ENCODE results near the gene SART3.
"Not testable (repeated sequence)": the region's sequence is repeated elsewhere in the genome, so short reads cannot be mapped to it uniquely, and the experiment has no call there.

SART3 gene

DNA sequence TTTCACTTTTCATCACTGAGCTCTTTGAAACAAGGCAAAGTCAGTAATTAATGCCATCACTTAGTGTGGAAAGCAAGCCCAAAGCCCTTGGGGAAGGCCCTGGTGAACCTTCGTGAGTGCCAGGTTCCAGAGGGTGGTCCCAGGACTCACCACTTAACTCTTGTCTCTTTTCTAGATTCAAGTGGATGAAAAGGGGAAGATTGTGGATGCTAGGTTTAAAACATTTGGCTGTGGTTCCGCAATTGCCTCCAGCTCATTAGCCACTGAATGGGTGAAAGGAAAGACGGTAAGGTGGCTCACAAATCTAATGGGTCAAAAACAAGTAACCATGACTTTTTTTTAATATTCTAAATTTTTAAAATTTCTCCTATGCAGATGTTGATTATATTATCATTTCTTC lies 4.2 kb upstream of the SART3 start:
- H3K4me3 ChIP-seq (ENCODE audit: low read depth, low read length): no peak overlapping the region

- no peak overlapping the region for H3K4me3 ChIP-seq (ENCODE audit: low read depth, low read length)
These were observed 3.8 kb upstream of the SART3 start for GRCh38 chr12:108564724-108565123.

- H3K4me3 ChIP-seq (ENCODE audit: low read depth, low read length): no peak overlapping the region
These were observed 2.8 kb upstream of the SART3 start for GRCh38 chr12:108563804-108564151.

GRCh38 chr12:108563136-108563803 lies 2.3 kb upstream of the SART3 start:
- H3K4me3 ChIP-seq (ENCODE audit: low read depth, low read length): peak overlapping the region; percentile 92

DNA sequence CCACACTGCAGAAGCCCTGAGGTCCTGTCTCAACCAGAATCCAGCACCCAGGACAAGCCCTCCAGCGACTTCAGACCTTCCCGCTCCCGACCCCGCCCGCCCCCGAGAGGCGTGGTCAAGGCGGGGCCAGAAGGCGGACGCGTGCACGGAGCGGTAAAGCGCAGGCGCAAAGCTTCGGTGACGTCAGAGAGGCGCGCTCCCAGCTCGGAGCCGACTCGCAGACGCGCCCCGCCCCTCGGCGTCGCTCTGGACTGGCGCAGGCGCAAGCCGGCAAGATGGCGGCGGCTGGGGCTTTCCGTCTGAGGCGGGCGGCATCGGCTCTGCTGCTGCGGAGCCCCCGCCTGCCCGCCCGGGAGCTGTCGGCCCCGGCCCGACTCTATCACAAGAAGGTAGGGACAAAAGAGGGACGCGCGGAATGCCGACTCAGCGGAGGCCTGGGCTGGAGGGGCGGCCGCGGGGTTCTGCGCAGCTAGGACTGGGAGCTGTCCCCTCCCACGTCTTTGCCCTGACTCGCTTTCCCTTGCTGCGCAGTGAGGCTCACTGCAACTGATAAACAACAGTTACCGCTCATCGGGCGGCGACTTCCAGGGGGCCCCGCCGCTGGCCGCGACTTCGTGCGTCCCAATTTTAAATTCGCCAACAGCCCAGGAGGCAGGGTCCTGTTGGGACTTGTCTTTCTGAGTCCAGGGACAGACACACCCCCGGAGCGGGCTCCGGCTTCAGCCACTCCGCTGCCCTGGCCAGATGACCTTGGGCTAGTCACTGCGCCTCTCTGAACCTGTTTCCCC lies 1.6 kb upstream of the SART3 start, which contains the start of gene ISCU:
Gene ISCU (plus strand): TSS at position 249 of the 788 bp plus-strand sequence. CDS start 27 bp downstream, at position 276.
- peak within 1 kb of the TSS; percentile 100 for H3K4me3 ChIP-seq (ENCODE audit: low read depth, low read length)

DNA sequence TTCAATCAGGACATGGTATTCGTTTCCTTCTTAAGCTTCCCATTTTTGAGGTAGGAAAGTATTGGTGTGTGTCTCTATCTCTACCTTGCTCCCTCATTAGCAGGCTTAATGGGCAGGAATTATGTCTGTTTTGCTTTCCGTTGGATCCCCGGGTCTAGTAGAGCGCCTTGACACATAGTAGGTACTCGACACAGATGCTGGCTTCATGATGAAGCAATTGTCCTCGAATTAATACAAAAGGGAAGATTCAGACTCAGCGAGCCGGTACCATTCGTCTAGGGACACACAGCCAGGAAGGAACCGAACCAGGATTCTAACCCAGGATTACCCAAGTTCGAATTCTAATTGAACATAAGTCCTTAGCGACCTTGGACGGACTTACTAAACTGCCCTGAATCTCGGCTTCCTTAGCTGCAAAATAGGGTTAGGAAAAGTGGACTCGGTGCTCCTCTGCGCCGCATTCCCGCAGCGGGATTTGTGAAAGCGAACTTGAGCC lies 927 bp upstream of the SART3 start:
- peak overlapping the region; percentile 100 for H3K4me3 ChIP-seq (ENCODE audit: low read depth, low read length)

DNA sequence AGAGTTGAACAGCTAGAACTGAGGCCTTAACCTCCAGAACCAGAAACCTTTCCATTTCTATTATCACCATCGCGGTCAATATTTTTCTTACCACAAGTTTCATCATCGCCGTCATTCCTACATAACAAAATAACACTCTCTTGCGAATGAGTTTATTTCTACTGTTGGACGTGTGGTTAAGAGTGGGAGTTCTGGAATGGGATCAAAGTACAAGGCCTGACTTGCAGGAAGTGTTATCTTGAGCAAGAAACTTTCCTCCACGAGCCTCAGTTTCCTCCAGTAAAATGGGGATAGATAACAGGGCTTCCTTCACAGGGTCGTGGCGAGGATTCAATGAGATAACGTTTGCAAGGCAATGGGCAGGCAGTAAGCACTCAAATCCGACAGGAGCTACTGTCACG lies 652 bp downstream of the SART3 start:
- peak overlapping the region; percentile 100 for H3K4me3 ChIP-seq (ENCODE audit: low read depth, low read length)

DNA sequence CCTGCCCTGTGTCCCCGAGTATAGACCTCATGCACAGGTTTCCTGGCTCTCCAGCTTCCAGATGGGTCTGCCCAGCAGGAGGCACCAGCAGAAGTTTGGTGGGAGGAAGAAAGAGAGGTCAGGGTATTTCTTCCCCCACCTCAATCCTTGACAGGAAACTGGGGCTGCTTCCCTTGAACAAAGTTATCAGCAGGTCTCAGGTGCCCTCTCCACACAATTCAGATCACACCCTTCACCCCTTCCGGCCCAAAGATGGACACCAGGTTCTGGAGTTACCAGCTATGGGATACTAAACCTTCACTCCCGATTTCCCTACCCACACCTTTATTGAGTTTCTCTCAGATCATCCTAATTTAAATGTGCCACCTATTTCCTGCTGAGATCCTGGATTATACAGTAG lies 1.2 kb downstream of the SART3 start:
- H3K4me3 ChIP-seq (ENCODE audit: low read depth, low read length): peak overlapping the region; percentile 100

GRCh38 chr12:108559007-108559655 lies 1.8 kb downstream of the SART3 start:
- H3K4me3 ChIP-seq (ENCODE audit: low read depth, low read length): no peak overlapping the region

DNA sequence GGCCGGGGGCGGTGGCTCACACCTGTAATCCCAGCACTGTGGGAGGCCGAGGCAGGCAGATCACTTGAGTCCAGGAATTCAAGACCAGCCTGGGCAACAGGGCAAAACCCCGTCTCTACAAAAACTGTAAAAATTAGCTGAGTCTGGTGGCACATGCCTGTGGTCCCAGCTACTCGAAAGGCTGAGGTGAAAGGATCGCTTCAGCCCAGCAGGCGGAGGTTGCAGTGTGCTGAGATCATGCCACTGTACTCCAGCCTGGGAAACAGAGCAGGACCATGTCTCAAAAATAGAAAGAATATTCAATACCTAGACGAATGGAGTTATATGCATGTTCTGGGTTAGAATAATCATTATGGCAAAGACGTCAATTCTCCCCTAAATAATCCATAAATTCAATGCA lies 5.6 kb downstream of the SART3 start:
- not testable (repeated sequence) for H3K4me3 ChIP-seq (ENCODE audit: low read depth, low read length)

DNA sequence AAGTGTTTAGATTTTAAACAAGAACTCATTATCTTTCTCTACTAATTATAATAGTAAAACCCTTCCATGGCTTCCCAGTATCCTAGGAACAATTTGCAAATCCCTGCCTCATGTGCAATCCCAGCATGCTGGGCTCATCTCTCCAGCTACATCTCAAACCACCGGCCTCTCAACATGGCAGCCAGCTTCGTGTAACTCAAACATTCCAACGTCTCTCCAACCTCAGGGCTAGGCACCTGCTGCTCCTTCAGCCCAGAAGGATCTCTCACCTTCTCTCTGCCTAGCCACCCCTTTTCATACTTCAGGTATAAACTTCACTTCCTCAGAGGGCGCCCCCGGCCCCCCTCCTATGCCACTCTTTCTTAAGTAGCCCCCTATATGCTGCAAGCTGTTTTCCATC lies 7.2 kb downstream of the SART3 start:
- no peak overlapping the region for H3K4me3 ChIP-seq (ENCODE audit: low read depth, low read length)

GRCh38 chr12:108551535-108551934 lies 9.4 kb downstream of the SART3 start:
- H3K4me3 ChIP-seq (ENCODE audit: low read depth, low read length): no peak overlapping the region

DNA sequence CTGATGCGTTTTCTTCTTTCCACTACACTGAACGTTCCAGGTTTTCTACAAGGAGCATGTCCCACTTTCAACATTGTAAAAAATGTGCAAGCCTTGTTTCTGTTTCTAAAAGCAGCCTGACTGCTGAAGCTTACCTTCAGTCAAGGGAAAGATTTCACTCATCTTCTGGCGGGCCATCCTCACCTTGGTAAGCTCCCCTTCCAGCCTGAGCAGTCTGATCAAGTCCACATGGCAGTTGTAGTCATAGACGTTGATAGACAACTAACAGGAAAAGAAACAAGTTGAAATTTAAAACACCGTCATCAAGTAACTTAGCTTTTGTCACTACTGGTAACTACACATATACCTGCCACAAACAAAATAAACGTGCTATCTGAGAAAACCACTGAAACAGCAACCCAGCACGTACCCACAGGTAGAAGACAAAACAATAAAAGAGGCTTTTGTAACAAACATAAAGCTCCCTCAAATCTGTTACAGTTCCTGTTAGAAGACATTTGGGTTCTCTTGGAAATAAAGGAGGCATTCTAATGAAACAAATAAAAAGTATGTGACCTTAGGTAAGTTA lies 11.9 kb downstream of the SART3 start:
- no peak overlapping the region for H3K4me3 ChIP-seq (ENCODE audit: low read depth, low read length)

GRCh38 chr12:108547686-108548085 lies 13.3 kb downstream of the SART3 start:
- no peak overlapping the region for H3K4me3 ChIP-seq (ENCODE audit: low read depth, low read length)

- no peak overlapping the region for H3K4me3 ChIP-seq (ENCODE audit: low read depth, low read length)
These were observed 17.3 kb downstream of the SART3 start for GRCh38 chr12:108543652-108544051.

DNA sequence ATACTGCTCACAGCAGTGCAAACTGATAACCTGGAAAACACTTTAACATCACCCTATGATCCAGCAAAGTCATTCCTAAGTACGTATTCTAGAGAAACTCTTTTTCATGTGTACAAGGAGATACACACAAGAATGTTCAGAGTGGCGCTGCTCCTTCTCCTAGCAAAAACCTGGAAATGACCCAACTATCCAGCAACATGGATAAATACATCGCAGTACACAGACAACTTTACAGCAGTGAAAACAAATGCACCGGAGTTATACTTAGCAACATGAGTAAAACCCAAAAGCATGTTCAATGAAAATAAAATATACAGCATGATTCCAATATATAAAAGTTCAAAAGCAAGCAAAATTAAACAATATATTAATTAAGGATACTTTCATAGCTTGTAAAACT lies 18.7 kb downstream of the SART3 start:
- H3K4me3 ChIP-seq (ENCODE audit: low read depth, low read length): no peak overlapping the region

DNA sequence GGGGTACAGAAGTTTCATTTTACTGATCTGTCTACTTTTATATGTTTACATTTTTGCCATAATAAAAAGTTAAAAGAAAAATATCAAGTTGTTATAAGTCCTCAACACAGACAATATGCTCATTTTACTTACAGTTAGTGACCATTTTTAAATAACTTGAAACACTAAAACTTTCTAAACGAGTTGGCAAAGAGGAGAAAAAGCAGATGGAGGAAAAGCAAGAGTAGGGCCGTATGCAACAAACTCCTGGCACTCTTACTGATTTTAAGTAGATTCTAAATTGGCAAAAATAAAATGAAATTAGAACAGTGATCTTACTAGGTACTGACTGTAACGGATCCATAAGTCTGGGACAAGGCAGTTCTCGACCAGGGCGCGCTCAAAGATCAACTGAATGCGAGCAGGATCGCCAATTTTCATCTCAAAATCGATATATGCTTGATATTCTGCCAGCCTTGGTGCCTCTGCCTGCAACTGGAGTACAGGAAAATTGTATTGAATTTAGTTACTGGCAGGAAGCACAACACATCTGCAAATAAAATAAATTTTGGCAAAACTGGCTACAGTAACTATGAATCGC lies 22.3 kb downstream of the SART3 start:
- H3K4me3 ChIP-seq (ENCODE audit: low read depth, low read length): no peak overlapping the region

GRCh38 chr12:108538146-108538545 lies 22.8 kb downstream of the SART3 start:
- H3K4me3 ChIP-seq (ENCODE audit: low read depth, low read length): no peak overlapping the region

DNA sequence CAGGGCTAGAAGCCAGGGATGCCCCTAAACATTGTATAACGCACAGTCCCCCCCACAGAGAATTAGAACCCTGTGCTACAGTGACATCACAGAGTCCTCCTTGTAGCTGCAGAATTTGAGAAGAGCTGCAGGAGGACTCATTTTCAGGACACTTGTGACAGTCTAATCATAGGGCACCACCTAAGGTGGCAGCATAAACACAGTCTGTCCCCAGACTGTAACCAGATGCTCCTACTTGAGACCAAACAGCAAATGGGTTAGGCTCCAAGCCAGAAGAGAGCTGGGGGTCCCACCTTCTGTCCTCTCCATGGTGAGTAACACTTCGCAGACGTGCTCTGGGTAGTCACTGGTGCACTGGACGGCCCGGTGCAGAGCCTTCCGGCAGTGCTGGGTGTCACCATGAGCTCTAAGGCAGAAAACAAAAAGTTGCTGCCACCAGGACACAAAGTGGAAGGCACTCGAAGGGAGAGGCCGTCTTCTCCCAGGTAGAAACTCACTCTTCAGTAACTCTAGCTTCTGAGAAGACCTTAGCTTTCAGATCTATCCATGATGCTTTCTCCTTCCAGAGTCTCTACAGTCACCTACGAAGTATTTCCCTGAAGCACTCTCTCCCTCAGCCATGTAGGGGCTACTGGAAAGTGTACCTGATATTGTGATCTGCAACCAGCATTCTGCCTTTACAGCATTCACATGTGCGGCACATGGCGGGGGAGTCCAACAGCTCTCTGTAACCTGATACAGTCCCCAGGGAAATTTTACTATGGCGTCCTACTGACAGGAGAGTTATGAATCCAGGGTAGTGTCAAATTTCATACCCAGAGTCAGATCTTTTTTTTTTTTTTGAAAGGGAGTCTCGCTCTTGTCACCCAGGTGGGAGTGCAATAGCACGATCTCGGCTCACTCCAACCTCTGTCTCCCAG lies 28.8 kb downstream of the SART3 start:
- H3K4me3 ChIP-seq (ENCODE audit: low read depth, low read length): no peak overlapping the region

DNA sequence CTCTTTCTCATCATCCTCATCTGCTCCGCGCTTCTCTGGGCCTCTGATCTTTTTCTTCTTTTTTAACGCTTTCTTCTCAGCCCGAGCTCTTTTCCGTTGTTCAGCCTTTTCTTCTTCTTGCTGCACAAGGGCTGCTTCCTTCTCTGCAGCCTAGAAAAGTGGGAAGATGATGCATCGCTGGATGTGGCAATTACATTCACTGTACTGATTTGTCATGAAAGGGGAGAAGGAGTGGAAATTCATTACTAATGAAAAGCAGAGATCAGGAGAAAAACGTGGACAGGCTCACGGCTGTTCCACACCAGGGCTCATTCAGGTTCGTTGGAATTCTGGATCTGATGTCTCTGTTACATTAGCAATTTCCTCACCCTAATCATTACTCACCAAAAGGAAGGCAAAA lies 30.8 kb downstream of the SART3 start:
- no peak overlapping the region for H3K4me3 ChIP-seq (ENCODE audit: low read depth, low read length)

All from iPS-11a (cell line).